OCI-LY7 (cell line): ENCODE data around the gene GPATCH2. TPM values are rescaled to one million over a fixed set of nuclear protein-coding genes. Genes with fewer than 3 reads are reported as not detected.

Experiments used
- BruUV-seq: library from RNA; stranded (reverse); fragments of 400-500 nt; replicated peaks from 2 replicates; lab custom pipeline; 2021; lab: Mats Ljungman, UMichigan
- CTCF ChIA-PET: fragments of 300-600 bp; sonication (Branson Sonifier 250); formaldehyde crosslinking; loops from one replicate; lab custom pipeline; 2022; ENCODE audit warnings: antibody characterized with exemption; ENCODE audit not compliant: unreplicated experiment; lab: Charles Lee
- POLR2A ChIA-PET: fragments of 300-600 bp; sonication (Branson Sonifier 250); formaldehyde crosslinking; loops from one replicate; lab custom pipeline; 2022; ENCODE audit warnings: antibody characterized with exemption; lab: Charles Lee
- DNase-seq: peaks from one replicate; pipeline ENCODE4 v3.0.0-alpha.2; 2015; ENCODE audit warnings: low spot score
- H2AFZ ChIP-seq: fragments of 200-600 bp; sonication (generic), shearing (Covaris generic); 2 replicates; pipeline ENCODE4 v1.6.1; 2014; ENCODE audit warnings: mild to moderate bottlenecking, antibody characterized with exemption, low read length, moderate library complexity
- H3K27ac ChIP-seq: fragments of 200-600 bp; sonication (generic); 2 replicates; pipeline ENCODE4 v1.5.1; 2014; ENCODE audit warnings: mixed run types, low read depth, mild to moderate bottlenecking, moderate library complexity, low read length, inconsistent platforms; ENCODE audit not compliant: poor library complexity, severe bottlenecking
- H3K36me3 ChIP-seq: fragments of 200-600 bp; sonication (generic); 2 replicates; pipeline ENCODE4 v1.6.1; 2014; ENCODE audit warnings: mild to moderate bottlenecking, antibody characterized with exemption, low read length, moderate library complexity, mixed read lengths; ENCODE audit not compliant: insufficient read depth
- H3K4me1 ChIP-seq: fragments of 200-600 bp; sonication (generic); 2 replicates; pipeline ENCODE4 v1.5.1; 2014; ENCODE audit warnings: mild to moderate bottlenecking, low read length; ENCODE audit not compliant: insufficient read depth, poor library complexity, severe bottlenecking
- H3K4me2 ChIP-seq: fragments of 200-600 bp; sonication (generic); 2 replicates; pipeline ENCODE4 v1.6.1; 2014; ENCODE audit warnings: mild to moderate bottlenecking, low read length
- H3K4me3 ChIP-seq: fragments of 200-600 bp; sonication (generic); 2 replicates; pipeline ENCODE4 v1.5.1; 2014; ENCODE audit warnings: mild to moderate bottlenecking, low read depth, low read length; ENCODE audit not compliant: poor library complexity, severe bottlenecking
- H3K79me2 ChIP-seq: fragments of 200-600 bp; sonication (generic); 2 replicates; pipeline ENCODE4 v1.6.1; 2016; ENCODE audit warnings: low read depth, mild to moderate bottlenecking, low read length, moderate library complexity, mixed read lengths; ENCODE audit not compliant: insufficient read depth
- H3K9me2 ChIP-seq: fragments of 200-600 bp; sonication (generic); 2 replicates; pipeline ENCODE4 v1.6.1; 2016; ENCODE audit warnings: mild to moderate bottlenecking, low read length, mixed read lengths; ENCODE audit not compliant: insufficient read depth
- H3K9me3 ChIP-seq: fragments of 200-600 bp; sonication (generic); 2 replicates; pipeline ENCODE4 v1.6.1; 2014; ENCODE audit warnings: mild to moderate bottlenecking, mixed run types, low read length, mixed read lengths
- H4K20me1 ChIP-seq: fragments of 200-600 bp; sonication (generic); 2 replicates; pipeline ENCODE4 v1.6.1; 2014; ENCODE audit warnings: mild to moderate bottlenecking, antibody characterized with exemption, low read length, moderate library complexity, mixed read lengths; ENCODE audit not compliant: insufficient read depth
- EZH2phosphoT487 ChIP-seq: fragments of 200-600 bp; sonication (generic); IDR thresholded peaks from 2 replicates; pipeline ENCODE4 v1.6.1; 2018; ENCODE audit warnings: low read depth, borderline replicate concordance, mild to moderate bottlenecking, mixed run types, antibody characterized with exemption, low read length, moderate library complexity, mixed read lengths
- intact Hi-C: fragments of 100-400 bp; cut with micrococcal nuclease; formaldehyde crosslinking; loops from one replicate; pipeline ENCODE4 v1.10.0; 2022; ENCODE audit not compliant: unreplicated experiment
- total RNA-seq, 2 experiments: library from RNA; depleted of rRNA in 1 of 2; stranded (reverse); fragments of >200 nt in 1 of 2; shearing (Covaris generic) in 1 of 2; gene quantifications; 2 replicates each; pipeline ENCODE4 v1.2.3, GENCODE V29; 2014 to 2022
- TF ChIP-seq, protein P1 (sequence below): fragments of 200-600 bp; sonication (generic); conservative IDR thresholded peaks from 2 replicates; pipeline ENCODE4 v1.5.1; 2014; ENCODE audit warnings: mild to moderate bottlenecking, antibody characterized with exemption, low read length, moderate library complexity, mixed read lengths

Gene GPATCH2
- total RNA-seq, 2 experiments from 2014 or later, result 8.8 to 12.7 TPM

DNA sequence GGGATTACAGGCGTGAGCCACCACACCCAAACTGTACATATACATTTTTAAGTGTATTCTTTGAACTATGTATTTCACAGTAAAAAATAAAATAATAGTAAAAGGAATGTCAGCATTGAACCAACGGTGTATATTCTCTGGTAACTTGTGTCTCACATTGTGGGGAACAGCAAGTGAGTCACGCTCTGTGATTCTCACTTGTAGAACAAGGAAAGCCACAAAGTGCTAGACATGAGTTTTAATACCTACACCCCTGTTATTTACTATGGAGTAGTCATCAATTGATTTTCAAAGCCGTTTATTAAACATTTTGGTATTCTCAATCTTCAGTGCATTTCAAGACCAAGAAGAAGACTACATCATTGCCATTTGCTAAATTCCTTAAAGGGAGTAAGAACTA lies 197.2 kb downstream of the GPATCH2 start:
- H3K4me3 ChIP-seq, result no peak overlapping the region
- H4K20me1 ChIP-seq, result no peaks in the 10 kb centered on the region
- no peak overlapping the region for H3K4me2 ChIP-seq
- no peaks in the 10 kb centered on the region for H3K9me3 ChIP-seq
- CTCF ChIA-PET, result no interaction called here
- TF ChIP-seq EZH2phosphoT487, result no peak
- TF ChIP-seq, protein P1, sequence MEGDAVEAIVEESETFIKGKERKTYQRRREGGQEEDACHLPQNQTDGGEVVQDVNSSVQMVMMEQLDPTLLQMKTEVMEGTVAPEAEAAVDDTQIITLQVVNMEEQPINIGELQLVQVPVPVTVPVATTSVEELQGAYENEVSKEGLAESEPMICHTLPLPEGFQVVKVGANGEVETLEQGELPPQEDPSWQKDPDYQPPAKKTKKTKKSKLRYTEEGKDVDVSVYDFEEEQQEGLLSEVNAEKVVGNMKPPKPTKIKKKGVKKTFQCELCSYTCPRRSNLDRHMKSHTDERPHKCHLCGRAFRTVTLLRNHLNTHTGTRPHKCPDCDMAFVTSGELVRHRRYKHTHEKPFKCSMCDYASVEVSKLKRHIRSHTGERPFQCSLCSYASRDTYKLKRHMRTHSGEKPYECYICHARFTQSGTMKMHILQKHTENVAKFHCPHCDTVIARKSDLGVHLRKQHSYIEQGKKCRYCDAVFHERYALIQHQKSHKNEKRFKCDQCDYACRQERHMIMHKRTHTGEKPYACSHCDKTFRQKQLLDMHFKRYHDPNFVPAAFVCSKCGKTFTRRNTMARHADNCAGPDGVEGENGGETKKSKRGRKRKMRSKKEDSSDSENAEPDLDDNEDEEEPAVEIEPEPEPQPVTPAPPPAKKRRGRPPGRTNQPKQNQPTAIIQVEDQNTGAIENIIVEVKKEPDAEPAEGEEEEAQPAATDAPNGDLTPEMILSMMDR, result no peak
- DNase-seq, result no peak
- no peaks in the 10 kb centered on the region for H3K4me1 ChIP-seq
- intact Hi-C loops, result no loop called here
- POLR2A ChIA-PET, result interaction anchor here (0.5 to 0.6 kb wide), 2 partner anchors 241 to 1049 kb away, joined by 4 read pairs; no protein-coding TSS in a partner anchor
- no peak overlapping the region for H3K27ac ChIP-seq
- H3K9me2 ChIP-seq, result no peaks in the 10 kb centered on the region
- no peak overlapping the region for H2AFZ ChIP-seq
- BruUV-seq, result no TSS peak
- no peaks in the 10 kb centered on the region for H3K36me3 ChIP-seq
- no peaks in the 10 kb centered on the region for H3K79me2 ChIP-seq

DNA sequence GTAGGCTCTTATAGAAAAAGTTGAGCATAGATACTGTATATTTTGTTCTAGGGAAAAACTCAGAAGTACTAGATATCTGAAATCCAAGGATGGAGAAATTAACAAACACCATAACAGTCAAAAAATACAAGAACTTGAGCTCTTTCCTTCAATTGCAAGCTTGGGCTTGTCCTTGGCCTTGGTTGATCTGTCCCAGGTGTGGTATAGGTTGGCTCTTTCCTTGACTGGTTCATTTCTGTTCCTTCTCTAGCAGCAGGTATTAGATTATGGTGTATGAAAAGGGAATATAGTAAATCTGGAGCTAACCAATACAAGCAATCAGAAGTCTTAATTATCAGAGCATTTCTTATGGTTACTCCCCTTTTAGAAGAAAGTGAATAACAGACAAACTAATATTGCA lies 198.6 kb downstream of the GPATCH2 start:
- ChIA-PET POLR2A (no interaction called here), CTCF (no interaction called here)
- Histone ChIP-seq H3K36me3 (no peaks in the 10 kb centered on the region), H3K4me1 (no peaks in the 10 kb centered on the region), H3K9me2 (no peaks in the 10 kb centered on the region), H3K4me2 (no peak overlapping the region), H3K27ac (no peak overlapping the region), H4K20me1 (no peaks in the 10 kb centered on the region), H3K9me3 (no peaks in the 10 kb centered on the region), H3K4me3 (no peak overlapping the region), H2AFZ (no peak overlapping the region), H3K79me2 (no peaks in the 10 kb centered on the region)
- no peak for DNase-seq
- intact Hi-C loops, result no loop called here
- no peak for TF ChIP-seq EZH2phosphoT487
- TF ChIP-seq, protein P1, result no peak
- no TSS peak for BruUV-seq

GRCh38 chr1:217431395-217431794 lies 199.5 kb downstream of the GPATCH2 start:
- no TSS peak for BruUV-seq
- Histone ChIP-seq H2AFZ (no peak overlapping the region), H3K4me1 (no peaks in the 10 kb centered on the region), H3K79me2 (no peaks in the 10 kb centered on the region), H3K27ac (no peak overlapping the region), H3K36me3 (no peaks in the 10 kb centered on the region), H3K9me2 (no peaks in the 10 kb centered on the region), H3K9me3 (no peaks in the 10 kb centered on the region), H3K4me3 (no peak overlapping the region), H3K4me2 (no peak overlapping the region), H4K20me1 (no peaks in the 10 kb centered on the region)
- intact Hi-C loops, result no loop called here
- TF ChIP-seq, protein P1, result peak; percentile 47
- TF ChIP-seq EZH2phosphoT487, result no peak
- DNase-seq, result peak; percentile 9
- POLR2A ChIA-PET, result no interaction called here
- CTCF ChIA-PET, result no interaction called here
